Fibroblast of villous mesenchyme (primary cell): ENCODE data around the gene KRT3. TPM values are rescaled to one million over a fixed set of nuclear protein-coding genes. Genes with fewer than 3 reads are reported as not detected.
"Not testable (repeated sequence)": the region's sequence is repeated elsewhere in the genome, so short reads cannot be mapped to it uniquely, and the experiment has no call there.

Experiments used
- DNase-seq: peaks from one replicate; pipeline ENCODE4 v3.0.0-alpha.2; 2010; ENCODE audit warnings: low read depth
- H3K4me3 ChIP-seq: 2 replicates; pipeline ENCODE4 v1.5.1; 2011; ENCODE audit warnings: low read depth, mild to moderate bottlenecking, low read length
- CTCF ChIP-seq: IDR thresholded peaks from 2 replicates; pipeline ENCODE4 v1.5.1; 2012; ENCODE audit warnings: low read depth, mild to moderate bottlenecking, low read length; ENCODE audit not compliant: insufficient read depth
- total RNA-seq: library from RNA; depleted of rRNA; stranded (reverse); fragments of >200 nt; gene quantifications from 2 replicates; pipeline ENCODE4 v1.2.3, GENCODE V29; 2012

The KRT3 gene
- total RNA-seq, 1 donor, result not detected

DNA sequence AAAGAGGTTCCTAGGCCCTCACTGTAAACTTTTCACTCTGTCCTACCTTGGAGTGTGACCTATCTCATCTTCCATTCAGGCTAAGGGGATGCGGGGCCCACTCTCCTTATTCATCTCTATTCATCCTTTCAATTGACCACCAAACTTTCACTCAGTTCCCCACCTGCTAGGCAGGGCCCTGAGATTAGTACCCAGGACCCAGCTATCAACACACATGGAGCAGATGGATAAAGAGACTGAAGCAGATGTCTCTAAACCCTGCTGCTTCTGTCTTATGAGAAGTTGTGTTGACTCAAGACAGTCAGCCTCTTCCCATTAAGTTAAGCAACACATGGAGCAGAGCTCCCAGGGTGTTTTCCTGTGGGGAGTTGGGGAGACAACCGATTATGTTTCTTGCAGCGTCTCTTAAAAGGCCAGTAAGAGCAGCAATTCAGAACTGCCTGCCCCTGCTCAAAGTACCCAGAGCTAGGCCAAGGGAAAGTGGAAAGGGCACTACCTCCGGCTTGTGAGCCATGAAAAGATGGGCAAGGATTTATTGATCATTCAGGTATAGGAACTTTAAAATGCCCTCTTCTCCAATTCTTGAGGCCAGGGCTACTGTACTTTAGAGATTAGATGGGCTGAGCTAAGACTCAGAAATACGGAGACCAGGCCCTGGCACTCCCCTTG lies 29.4 kb downstream of the KRT3 start:
- no peak overlapping the region for H3K4me3 ChIP-seq
- DNase-seq, result no peak
- no peak for TF ChIP-seq CTCF

DNA sequence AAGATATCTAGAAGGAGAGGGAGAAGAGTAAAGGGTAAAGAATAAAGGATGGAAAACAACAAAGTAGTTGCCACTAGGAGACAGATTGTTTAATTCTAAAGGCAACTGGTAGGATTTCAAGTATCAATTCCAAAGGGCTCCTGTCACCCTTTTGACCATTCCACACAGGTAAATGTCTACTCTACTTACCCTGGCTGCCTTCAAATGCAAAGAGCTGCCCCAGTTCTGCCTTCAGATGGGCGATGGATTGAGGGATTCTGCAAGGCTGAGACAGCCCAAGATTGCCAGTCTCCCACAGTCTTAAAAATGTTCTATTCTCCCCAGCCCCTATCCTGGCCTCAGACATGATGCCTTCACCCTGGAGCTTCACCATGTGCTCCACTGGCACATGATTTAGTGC lies 30.2 kb downstream of the KRT3 start:
- H3K4me3 ChIP-seq, result no peak overlapping the region
- TF ChIP-seq CTCF, result no peak
- DNase-seq, result no peak

DNA sequence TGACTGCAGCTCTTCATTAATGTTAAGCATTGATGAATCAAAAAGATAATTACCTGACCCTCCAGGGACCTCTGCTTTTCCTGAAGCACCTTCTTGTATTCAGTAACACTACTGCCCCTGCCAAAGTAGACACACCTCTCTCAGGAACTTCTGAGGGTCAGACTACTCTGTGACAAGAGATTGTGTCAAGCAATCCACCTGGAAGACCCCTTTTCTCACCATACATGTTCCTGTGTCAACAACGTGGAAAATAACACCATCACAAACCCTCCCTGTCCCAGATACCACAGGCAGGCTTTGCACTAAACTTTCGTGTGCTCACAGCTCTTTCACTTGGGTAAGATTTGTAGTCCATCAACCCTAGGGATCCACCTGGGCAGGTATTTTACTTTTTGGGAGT lies 31.9 kb downstream of the KRT3 start:
- DNase-seq, result no peak
- TF ChIP-seq CTCF, result no peak

GRCh38 chr12:52763036-52763659 lies 32.8 kb downstream of the KRT3 start:
- DNase-seq, result no peak
- TF ChIP-seq CTCF, result no peak
- no peak overlapping the region for H3K4me3 ChIP-seq

More for the DNA sequence above, 31.9 kb downstream of the KRT3 start:
- H3K4me3 ChIP-seq, result no peak overlapping the region

- H3K4me3 ChIP-seq, result no peak overlapping the region
- DNase-seq, result no peak
- TF ChIP-seq CTCF, result no peak
Observed at GRCh38 chr12:52761802-52762201, 34.1 kb downstream of the KRT3 start.

GRCh38 chr12:52761218-52761617 lies 34.7 kb downstream of the KRT3 start:
- DNase-seq, H3K4me3 ChIP-seq: not testable (repeated sequence)

DNA sequence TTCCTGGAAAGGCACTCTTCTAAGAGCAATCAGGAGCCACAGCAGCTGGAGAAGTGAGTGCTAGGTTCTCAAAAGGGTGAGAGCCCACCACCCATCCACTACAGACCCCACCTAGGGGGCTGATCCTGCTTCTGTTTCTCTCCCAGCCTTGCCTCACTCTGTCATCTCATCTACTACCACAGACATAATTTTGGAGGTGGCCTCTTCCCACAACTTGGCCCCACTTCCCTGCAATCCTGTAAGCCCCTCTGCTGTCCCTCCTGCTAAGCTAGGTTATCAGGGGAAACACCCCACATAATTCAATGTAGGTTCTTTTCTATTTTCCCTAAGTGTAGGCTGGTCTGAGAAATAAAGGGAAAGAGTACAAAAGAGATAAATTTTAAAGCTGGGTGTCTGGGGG lies 35.3 kb downstream of the KRT3 start:
- no peak for TF ChIP-seq CTCF
- DNase-seq, result no peak
- H3K4me3 ChIP-seq, result no peak overlapping the region
